Vagina (tissue), 2 donors: Measurements from ENCODE around the gene MMEL1. TPM values are rescaled to one million over a fixed set of nuclear protein-coding genes. Genes with fewer than 3 reads are reported as not detected.

Experiments used
- DNase-seq, 2 donors: peaks; one replicate each; pipeline ENCODE4 v3.0.0-alpha.2; 2017; ENCODE audit errors: extremely low spot score in 2 of 2
- H3K27ac ChIP-seq: fragments of 200-600 bp; sonication (generic); one replicate; pipeline ENCODE4 v1.5.1; 2019
- H3K27me3 ChIP-seq: fragments of 200-600 bp; sonication (generic); one replicate; pipeline ENCODE4 v1.5.1; 2019
- H3K36me3 ChIP-seq, 2 donors: fragments of 200-600 bp; sonication (generic); one replicate each; pipeline ENCODE4 v1.5.1; 2017 to 2019
- H3K4me1 ChIP-seq: fragments of 200-600 bp; sonication (generic); one replicate; pipeline ENCODE4 v1.5.1; 2019
- H3K4me3 ChIP-seq, 2 donors: fragments of 200-600 bp; sonication (generic); 1 replicate in 1 of 2; 2 replicates in 1 of 2; pipeline ENCODE4 v1.5.1; 2016 to 2019
- H3K9me3 ChIP-seq: fragments of 200-600 bp; sonication (generic); one replicate; pipeline ENCODE4 v1.5.1; 2019
- POLR2A ChIP-seq, 2 donors: fragments of 450-650 bp; IDR thresholded peaks; one replicate each; pipeline ENCODE4 v1.6.1; 2017; ENCODE audit warnings: antibody characterized with exemption in 2 of 2, mild to moderate bottlenecking in 2 of 2, moderate library complexity in 2 of 2
- POLR2AphosphoS5 ChIP-seq, 2 donors: sonication (generic); formaldehyde crosslinking; IDR thresholded peaks; one replicate each; pipeline ENCODE4 v1.9.0; 2017; ENCODE audit warnings: antibody characterized with exemption in 2 of 2, mild to moderate bottlenecking in 2 of 2, low read depth in 1 of 2; ENCODE audit not compliant: insufficient read depth in 1 of 2
- intact Hi-C: fragments of 100-400 bp; cut with DNase I; formaldehyde crosslinking; loops from one replicate; pipeline ENCODE4 v1.15.1; 2023
- total RNA-seq: library from RNA; depleted of rRNA; stranded (reverse); fragments of >200 nt; gene quantifications from one replicate; pipeline ENCODE4 v1.2.3, GENCODE V29; 2016
- TF ChIP-seq, protein P1 (sequence below), 3 experiments: fragments of 450-650 bp in 2 of 3; fragments of 200-600 bp in 1 of 3; sonication (generic) in 1 of 3; IDR thresholded peaks; one replicate each; pipeline ENCODE4 v1.5.1; 2017 to 2019; ENCODE audit warnings: antibody characterized with exemption in 3 of 3, mild to moderate bottlenecking in 2 of 3, moderate library complexity in 2 of 3

MMEL1 gene
- total RNA-seq, 1 donor from 2014 or later, result 4.4 TPM

DNA sequence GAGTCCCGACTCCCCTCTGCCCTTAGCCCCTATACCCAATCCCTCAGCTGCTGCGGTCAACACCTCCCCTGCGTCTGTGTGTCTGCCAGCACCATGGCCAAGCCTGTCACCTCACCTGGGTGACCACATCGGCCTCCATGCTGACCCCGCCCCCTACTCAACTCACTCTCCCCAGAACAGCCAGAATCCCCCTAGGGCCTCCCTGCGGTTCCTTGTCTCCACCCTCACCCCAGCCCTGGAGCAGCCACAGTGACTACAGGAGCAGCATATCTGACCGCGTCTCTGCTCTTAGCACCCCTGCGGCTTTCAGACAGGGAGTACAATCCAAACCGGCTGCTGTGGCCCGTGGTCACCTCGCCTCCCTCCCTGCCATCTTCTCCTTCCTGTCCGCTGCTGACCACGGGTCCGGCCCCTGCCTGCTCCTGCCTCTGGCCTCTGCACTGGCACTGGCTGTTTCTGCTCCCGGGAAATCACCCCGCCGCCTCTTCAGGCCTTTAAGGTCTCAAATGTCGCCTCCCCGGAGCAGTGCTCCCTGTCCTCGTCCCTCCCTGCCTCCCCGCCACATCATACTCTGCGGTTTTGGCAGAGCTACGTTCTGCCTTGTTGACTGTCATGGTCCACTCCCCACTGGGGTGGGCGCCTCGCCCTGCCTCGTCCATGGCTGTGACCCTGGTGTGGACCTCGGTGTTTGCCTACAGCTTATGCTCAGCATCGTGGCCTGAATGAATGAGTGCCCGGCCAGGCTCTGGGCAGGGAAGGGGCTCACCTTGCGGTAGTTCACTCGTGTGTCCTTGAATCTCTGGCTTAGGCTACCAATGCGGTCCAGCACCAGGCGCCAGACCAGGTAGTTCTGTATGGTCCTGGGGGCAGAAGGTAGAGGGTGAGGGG, 35.1 kb downstream of the MMEL1 start:
- TF ChIP-seq, protein P1, sequence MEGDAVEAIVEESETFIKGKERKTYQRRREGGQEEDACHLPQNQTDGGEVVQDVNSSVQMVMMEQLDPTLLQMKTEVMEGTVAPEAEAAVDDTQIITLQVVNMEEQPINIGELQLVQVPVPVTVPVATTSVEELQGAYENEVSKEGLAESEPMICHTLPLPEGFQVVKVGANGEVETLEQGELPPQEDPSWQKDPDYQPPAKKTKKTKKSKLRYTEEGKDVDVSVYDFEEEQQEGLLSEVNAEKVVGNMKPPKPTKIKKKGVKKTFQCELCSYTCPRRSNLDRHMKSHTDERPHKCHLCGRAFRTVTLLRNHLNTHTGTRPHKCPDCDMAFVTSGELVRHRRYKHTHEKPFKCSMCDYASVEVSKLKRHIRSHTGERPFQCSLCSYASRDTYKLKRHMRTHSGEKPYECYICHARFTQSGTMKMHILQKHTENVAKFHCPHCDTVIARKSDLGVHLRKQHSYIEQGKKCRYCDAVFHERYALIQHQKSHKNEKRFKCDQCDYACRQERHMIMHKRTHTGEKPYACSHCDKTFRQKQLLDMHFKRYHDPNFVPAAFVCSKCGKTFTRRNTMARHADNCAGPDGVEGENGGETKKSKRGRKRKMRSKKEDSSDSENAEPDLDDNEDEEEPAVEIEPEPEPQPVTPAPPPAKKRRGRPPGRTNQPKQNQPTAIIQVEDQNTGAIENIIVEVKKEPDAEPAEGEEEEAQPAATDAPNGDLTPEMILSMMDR (IDR thresholded peaks at IDR 0.05), result no peak
- TF ChIP-seq POLR2AphosphoS5 (IDR thresholded peaks at IDR 0.05; ENCODE audit: insufficient read depth in 1 of 2, low read depth in 1 of 2) (no peak), POLR2A (IDR thresholded peaks at IDR 0.05) (no peak)
- no peaks in the 10 kb centered on the region for H3K9me3 ChIP-seq
- H3K4me3 ChIP-seq, result no peak overlapping the region
- no peak for DNase-seq
- H3K27me3 ChIP-seq, result no peaks in the 10 kb centered on the region
- no peaks in the 10 kb centered on the region for H3K36me3 ChIP-seq
- H3K27ac ChIP-seq, result no peak overlapping the region
- intact Hi-C loops, result no loop called here
- H3K4me1 ChIP-seq, result peaks cover 18% of the 10 kb centered on the region

DNA sequence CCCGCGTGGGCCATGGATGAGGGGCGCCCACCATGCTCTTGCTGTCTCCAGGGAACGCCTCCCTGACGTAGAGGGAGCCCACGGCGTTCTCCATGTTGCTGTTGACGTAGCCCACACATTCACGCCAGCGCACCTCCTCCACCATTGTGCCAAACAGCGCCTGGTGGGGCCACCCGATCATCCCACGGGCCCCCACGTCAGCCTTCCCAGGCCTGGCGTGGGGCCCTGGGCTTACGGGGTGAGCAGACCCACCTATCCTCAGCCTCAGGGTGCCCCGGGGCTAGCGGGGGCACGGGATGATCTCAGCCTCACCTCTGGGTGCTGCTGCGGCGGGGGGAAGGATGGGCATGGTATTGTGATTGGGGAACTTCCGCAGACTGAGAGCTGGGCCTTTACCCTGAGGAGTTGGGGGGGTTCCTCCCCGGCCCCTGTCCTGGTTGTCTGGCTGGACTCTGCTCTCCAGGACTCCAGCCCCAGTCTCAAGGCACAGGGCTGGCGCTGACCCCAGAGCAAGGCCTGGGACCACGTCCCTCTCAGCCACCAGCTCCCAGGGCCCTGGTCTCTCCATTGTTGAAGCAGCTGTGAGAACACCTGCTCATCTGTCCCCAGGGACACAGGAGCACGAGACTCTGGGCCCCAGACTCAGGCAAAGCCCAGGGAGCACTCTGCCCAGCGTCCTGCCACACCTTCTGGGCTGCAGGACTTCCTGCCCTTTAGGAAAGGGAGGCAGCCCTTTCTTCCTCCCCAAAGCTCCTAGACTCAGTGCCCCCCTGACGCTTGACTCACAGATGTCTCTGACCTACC, 36.1 kb downstream of the MMEL1 start:
- H3K4me3 ChIP-seq, result no peak overlapping the region
- H3K36me3 ChIP-seq, result no peaks in the 10 kb centered on the region
- TF ChIP-seq POLR2AphosphoS5 (IDR thresholded peaks at IDR 0.05; ENCODE audit: insufficient read depth in 1 of 2, low read depth in 1 of 2) (no peak), POLR2A (IDR thresholded peaks at IDR 0.05) (no peak)
- TF ChIP-seq, protein P1 (IDR thresholded peaks at IDR 0.05), result no peak
- no peak for DNase-seq
- no peaks in the 10 kb centered on the region for H3K27me3 ChIP-seq
- H3K9me3 ChIP-seq, result no peaks in the 10 kb centered on the region
- H3K4me1 ChIP-seq, result peaks cover 18% of the 10 kb centered on the region
- intact Hi-C loops, result no loop called here
- H3K27ac ChIP-seq, result no peak overlapping the region

DNA sequence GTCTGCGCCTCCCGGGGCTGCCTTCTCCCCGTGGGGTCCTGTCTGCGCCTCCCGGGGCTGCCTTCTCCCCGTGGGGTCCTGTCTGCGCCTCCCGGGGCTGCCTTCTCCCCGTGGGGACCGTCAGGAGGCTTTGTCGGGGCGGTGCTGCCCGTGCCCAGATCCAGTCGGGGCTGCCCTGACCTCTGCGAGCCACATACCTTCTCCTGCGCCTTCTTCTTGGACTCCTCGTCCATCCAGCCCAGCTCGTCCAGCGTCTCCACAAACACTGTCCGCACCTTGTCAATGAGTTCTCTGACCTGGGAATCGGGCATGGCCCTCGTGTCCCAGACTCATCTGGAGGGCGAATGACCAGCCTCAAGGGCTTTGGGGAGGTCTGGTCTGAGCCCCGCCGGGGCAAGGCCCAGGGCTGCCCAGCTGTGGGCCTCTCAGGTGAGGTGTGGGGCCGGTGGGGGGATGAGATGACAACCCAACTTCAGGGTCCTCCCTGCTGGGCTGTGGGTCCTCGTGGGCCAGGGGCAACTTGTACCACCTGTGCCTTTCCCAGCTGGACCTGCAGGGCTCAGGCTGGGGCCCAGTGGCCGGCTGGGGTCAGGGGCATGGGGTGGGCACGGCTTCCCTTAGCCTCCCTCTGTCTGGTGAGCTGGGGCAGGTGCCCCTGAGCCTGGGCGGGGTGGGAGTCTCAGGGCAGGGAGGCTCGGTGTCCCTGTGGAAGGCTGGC, 36.8 kb downstream of the MMEL1 start:
- DNase-seq, result no peak
- intact Hi-C loops, result no loop called here
- Histone ChIP-seq H3K36me3 (no peaks in the 10 kb centered on the region), H3K4me3 (no peak overlapping the region), H3K27ac (no peak overlapping the region), H3K27me3 (no peaks in the 10 kb centered on the region), H3K4me1 (peaks cover 18% of the 10 kb centered on the region), H3K9me3 (no peaks in the 10 kb centered on the region)
- TF ChIP-seq, protein P1 (IDR thresholded peaks at IDR 0.05), result no peak
- no peak for TF ChIP-seq POLR2A (IDR thresholded peaks at IDR 0.05)

DNA sequence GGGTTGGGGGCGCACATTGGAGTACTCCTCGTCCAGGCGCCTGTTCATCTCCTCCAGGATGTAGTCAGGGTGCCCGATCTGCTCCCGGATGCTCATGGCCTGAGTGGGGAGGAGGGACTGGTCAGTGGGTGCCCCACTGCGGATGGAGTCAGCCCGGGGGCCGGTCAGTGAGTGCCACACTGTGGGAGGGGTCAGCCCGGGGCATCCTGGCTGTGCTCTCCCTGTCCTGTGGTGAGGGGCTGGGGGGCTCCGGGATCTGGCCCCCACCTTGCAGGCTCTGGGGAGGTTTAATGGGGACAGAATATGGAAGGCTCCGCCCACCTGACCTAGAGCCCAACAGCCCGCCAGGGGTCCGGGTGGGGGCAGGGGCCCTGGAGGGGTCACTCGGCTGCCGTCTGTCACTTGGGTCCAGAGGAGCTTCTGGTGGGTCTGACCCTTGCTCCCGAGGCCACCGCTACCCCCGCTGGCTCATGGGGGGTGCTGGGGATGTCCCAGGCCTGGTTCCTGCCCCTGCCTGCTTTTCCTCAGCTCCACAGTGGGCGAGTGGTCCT, 37.5 kb downstream of the MMEL1 start:
- Histone ChIP-seq H3K9me3 (no peaks in the 10 kb centered on the region), H3K36me3 (no peaks in the 10 kb centered on the region), H3K4me1 (peaks cover 18% of the 10 kb centered on the region), H3K4me3 (no peak overlapping the region), H3K27me3 (no peaks in the 10 kb centered on the region), H3K27ac (no peak overlapping the region)
- intact Hi-C loops, result no loop called here
- DNase-seq, result no peak
- TF ChIP-seq, protein P1 (IDR thresholded peaks at IDR 0.05), result no peak
